ENCODE data around the gene MEFV. TPM values are rescaled to one million over a fixed set of nuclear protein-coding genes. Genes with fewer than 3 reads are reported as not detected.

The MEFV gene
- total and polyA plus RNA-seq, 10 of the 15 experiments (the other 5 are each of a cell fraction or from before 2014, with no cell fraction given), result 0.03 to 0.11 (median 0.09) TPM; not detected in 5

DNA sequence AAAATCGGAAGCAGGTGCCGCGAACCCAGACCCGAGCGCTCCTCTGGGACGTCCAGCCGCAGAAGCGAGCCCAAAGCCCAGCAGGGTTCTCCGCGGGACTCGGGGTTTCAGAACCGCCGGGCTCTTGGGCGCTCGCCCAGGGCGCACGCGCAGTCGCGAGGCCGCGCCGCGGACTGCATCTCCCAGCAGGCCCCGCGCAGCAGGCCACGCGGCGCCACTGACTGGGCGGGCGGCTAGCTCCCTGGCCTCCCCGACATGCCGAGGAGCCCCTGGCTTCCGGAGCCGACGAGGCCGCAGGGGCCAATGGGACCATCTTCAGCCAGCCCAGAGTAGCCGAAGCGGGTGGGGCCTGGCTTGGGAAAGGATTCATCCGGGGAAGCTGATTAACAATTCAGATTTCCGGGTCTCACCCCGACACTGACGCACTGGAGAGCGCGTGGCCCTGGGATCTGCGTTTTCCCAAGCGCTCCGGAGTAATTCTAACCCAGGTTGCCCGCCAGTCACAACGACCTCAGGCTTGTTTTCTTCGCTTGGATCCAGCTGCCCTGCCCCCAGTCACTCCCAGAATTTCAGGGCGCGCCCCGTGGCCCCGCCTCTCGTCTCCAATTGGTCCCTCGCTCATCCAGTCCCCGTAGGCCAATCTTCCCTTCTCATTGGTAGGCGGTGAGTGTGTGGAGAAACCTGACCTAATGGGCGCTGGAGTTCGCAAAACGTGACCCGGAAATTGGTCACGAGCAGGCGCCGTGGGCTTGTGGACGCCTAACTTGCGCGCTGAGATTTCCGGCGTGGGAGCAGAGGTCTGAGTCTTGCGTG is 26.5 kb upstream of the MEFV start, which contains the start of gene ZNF263 (continued):
- TF ChIP-seq, protein P1, sequence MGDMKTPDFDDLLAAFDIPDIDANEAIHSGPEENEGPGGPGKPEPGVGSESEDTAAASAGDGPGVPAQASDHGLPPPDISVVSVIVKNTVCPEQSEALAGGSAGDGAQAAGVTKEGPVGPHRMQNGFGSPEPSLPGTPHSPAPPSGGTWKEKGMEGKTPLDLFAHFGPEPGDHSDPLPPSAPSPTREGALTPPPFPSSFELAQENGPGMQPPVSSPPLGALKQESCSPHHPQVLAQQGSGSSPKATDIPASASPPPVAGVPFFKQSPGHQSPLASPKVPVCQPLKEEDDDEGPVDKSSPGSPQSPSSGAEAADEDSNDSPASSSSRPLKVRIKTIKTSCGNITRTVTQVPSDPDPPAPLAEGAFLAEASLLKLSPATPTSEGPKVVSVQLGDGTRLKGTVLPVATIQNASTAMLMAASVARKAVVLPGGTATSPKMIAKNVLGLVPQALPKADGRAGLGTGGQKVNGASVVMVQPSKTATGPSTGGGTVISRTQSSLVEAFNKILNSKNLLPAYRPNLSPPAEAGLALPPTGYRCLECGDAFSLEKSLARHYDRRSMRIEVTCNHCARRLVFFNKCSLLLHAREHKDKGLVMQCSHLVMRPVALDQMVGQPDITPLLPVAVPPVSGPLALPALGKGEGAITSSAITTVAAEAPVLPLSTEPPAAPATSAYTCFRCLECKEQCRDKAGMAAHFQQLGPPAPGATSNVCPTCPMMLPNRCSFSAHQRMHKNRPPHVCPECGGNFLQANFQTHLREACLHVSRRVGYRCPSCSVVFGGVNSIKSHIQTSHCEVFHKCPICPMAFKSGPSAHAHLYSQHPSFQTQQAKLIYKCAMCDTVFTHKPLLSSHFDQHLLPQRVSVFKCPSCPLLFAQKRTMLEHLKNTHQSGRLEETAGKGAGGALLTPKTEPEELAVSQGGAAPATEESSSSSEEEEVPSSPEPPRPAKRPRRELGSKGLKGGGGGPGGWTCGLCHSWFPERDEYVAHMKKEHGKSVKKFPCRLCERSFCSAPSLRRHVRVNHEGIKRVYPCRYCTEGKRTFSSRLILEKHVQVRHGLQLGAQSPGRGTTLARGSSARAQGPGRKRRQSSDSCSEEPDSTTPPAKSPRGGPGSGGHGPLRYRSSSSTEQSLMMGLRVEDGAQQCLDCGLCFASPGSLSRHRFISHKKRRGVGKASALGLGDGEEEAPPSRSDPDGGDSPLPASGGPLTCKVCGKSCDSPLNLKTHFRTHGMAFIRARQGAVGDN (IDR thresholded peaks at IDR 0.05), result no peak; the same call in 1 of the 2 replicates
- TF ChIP-seq CREB1 (IDR thresholded peaks at IDR 0.05; ENCODE audit: low read depth) (peak; percentile 99), TCF7 (IDR thresholded peaks at IDR 0.05; ENCODE audit: borderline replicate concordance) (no peak), ZBTB11 (CRISPR knock-in tag; IDR thresholded peaks at IDR 0.05) (no peak), POLR2A (IDR thresholded peaks at IDR 0.05; ENCODE audit: low read depth, low read length) (peak; percentile 71), BMI1 (IDR thresholded peaks at IDR 0.05; ENCODE audit: borderline replicate concordance) (no peak), CHD4 (IDR thresholded peaks at IDR 0.05) (no peak), ZNF622 (IDR thresholded peaks at IDR 0.05) (no peak), ESRRA (IDR thresholded peaks at IDR 0.05; ENCODE audit: low read length) (0 out of 2 replicates have a peak, but pooled peaks have one; percentile 36), NFIC (IDR thresholded peaks at IDR 0.05; ENCODE audit: low read depth, low read length) (no peak), WRNIP1 (IDR thresholded peaks at IDR 0.05; ENCODE audit: borderline replicate concordance, low read depth, low read length) (0 out of 2 replicates have a peak, but pooled peaks have one; percentile 49), POLR2AphosphoS5 (IDR thresholded peaks at IDR 0.05; ENCODE audit: low read length) (peak; percentile 86), ETV6 (conservative IDR thresholded peaks at IDR 0.05 in 1 of 2, IDR thresholded peaks at IDR 0.05 in 1 of 2; ENCODE audit: borderline replicate concordance in 1 of 2, low read depth in 1 of 2) (peak in 1 of 2 experiments; percentile 19; a peak in 1 of 4 replicates), FOXM1 (IDR thresholded peaks at IDR 0.05; ENCODE audit: low read depth, low read length) (no peak), NBN (IDR thresholded peaks at IDR 0.05) (peak; percentile 91; the same call in 1 of the 2 replicates), KAT2A (conservative IDR thresholded peaks at IDR 0.05; ENCODE audit: control insufficient read depth, low read depth, low read length) (no peak), ZNF384 (IDR thresholded peaks at IDR 0.05; ENCODE audit: borderline replicate concordance, low read depth, low read length) (no peak)
- TF ChIP-seq, protein P2, sequence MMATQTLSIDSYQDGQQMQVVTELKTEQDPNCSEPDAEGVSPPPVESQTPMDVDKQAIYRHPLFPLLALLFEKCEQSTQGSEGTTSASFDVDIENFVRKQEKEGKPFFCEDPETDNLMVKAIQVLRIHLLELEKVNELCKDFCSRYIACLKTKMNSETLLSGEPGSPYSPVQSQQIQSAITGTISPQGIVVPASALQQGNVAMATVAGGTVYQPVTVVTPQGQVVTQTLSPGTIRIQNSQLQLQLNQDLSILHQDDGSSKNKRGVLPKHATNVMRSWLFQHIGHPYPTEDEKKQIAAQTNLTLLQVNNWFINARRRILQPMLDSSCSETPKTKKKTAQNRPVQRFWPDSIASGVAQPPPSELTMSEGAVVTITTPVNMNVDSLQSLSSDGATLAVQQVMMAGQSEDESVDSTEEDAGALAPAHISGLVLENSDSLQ (IDR thresholded peaks at IDR 0.05), result peak; percentile 86
- TF ChIP-seq, protein P3, sequence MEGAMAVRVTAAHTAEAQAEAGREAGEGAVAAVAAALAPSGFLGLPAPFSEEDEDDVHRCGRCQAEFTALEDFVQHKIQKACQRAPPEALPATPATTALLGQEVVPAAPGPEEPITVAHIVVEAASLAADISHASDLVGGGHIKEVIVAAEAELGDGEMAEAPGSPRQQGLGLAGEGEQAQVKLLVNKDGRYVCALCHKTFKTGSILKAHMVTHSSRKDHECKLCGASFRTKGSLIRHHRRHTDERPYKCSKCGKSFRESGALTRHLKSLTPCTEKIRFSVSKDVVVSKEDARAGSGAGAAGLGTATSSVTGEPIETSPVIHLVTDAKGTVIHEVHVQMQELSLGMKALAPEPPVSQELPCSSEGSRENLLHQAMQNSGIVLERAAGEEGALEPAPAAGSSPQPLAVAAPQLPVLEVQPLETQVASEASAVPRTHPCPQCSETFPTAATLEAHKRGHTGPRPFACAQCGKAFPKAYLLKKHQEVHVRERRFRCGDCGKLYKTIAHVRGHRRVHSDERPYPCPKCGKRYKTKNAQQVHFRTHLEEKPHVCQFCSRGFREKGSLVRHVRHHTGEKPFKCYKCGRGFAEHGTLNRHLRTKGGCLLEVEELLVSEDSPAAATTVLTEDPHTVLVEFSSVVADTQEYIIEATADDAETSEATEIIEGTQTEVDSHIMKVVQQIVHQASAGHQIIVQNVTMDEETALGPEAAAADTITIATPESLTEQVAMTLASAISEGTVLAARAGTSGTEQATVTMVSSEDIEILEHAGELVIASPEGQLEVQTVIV (IDR thresholded peaks at IDR 0.05; ENCODE audit: borderline replicate concordance, partially characterized antibody), result no peak
